GM18499 (cell line): ENCODE results near the gene DNAH6.

ENCODE experiments used
- ATAC-seq: cut with Tn5 transposase; IDR thresholded peaks from one replicate; pipeline ENCODE4 v1.9.1; 2021; ENCODE audit warnings: moderate number of reproducible peaks; ENCODE audit not compliant: insufficient read depth, unreplicated experiment

The DNAH6 gene

DNA sequence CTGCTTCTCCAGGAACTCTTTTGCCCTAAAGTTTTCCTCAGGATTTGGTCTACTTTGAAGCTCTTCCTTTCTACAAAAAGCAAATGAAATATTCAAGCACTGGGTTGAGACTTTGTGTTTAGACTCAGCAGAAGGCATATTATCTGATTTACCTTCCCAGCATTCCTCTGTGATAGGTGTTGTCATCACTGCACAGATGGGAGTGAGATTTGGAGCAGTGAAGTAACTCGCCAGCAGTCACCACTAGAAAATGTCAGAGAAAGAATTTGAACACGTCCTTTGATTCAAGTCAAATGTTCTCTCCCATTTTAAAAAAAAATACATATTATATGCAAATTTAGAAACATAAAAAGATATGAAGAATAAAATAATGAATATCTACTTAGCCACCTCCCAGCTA lies 112.2 kb downstream of the DNAH6 start:
- no peak for ATAC-seq

DNA sequence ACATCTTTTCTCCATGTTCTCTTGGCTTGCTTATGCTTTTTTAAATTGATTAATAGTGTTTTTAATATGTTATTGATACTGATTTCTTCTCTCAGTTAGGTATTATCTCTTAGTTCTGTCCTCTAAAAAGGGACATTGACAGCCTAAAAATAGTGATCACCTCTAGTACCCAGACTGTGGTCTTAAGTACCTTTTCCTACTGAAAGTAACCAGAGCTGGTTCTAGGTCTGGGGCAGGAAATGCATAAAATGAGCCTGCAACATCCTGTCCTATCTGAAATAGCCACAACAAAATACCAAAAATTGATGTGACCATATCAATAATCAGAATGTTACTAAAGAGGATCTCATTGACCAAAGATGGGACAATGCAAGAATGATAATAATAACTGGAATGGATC lies 113.3 kb downstream of the DNAH6 start:
- ATAC-seq, result no peak

DNA sequence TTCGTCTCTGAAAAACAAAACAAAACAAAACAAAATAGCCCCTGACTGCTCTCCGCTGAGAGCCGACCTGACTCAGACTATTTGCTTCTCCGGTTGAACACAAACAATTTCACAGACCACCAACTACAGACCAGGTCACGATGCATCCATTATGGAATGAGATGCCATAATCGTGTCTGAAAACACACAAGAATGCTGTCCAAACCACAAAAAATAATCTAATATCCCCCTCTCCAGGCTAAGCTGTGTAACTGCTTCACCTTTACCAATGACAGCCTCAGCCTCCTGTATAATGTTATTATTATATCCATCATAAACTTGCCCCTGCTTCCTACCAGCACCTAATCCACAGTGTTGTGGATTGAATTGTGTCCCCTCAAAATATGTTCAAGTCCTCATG lies 114.7 kb downstream of the DNAH6 start:
- no peak for ATAC-seq

DNA sequence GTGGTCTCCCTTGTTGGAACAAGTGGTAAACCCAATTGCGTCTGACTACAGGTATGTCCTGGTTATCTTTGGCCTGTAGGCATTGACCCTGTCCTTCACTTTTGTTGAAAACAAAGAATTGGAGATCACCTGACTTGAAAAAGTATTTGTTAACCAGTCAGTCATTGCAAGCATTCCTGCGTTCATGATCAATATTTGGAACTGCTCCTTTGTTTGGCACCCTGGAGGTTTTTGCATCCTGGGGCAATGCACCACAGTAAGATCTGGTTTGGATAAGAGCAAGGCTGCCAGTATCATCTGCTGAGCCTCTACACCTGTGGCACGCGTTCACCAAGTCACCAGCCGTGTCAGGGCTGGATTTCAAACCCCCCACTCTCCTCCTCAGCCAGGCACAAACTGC lies 115.7 kb downstream of the DNAH6 start:
- no peak for ATAC-seq

DNA sequence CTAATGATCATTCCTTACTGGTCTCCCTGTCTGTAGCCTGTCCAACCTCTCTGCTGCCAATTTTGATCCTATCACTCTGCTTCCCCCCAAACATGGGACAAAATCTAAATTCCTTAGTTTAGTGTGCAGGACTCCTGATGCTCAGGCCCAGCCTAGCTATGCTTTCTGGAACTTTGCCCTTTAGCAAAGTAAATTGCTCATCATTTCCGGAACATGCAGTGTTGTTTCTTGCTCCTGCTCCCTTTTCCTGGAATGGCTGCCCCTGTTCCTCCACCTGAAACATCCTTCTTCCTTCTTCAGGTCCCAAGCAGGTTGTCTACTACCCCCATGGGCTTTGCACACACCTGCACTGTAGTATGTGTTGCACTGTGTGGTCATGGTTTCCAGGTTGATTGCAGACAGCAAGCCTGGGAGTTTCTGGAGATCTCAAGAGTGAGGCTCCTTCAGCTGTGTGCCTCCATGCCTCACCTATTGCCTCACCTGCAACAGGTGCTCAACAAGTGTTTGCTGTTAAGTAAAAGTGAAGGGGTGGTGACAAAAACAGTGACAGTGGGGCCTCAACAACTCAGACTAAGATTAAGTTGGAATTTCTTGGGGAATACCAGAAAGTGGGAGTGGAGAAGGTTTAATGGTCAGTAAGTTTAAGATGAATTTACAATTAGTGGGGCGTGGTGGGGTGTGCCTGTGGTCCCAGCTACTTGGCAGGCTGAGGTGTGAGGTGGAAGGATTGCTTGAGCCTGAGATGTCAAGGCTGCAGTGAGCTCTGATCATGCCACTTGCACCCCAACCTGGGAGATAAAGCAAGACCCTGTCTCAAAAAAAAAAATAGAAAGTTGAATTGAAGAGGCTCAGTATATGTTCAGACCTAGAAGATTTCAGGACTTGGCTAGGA lies 120.0 kb downstream of the DNAH6 start:
- ATAC-seq, result no peak

DNA sequence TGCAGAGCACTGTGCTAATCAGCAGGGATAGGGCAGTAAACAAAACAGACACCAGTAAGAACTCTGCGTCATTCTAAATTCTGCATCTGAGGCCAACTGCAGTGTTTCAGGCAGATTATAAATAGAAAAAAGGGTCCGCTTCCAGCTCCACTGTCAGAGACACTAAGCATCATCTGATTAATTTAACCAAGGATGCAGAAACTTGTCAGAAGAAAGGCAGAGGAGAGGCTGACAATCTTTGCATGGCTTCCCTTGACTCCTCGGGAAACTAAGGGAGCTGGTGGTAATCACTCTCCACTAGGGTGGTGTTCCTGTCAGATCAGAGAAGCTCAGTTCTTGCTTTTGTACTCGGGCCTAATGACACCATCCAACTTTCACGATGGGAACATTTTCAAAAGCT lies 123.5 kb downstream of the DNAH6 start:
- ATAC-seq, result no peak

DNA sequence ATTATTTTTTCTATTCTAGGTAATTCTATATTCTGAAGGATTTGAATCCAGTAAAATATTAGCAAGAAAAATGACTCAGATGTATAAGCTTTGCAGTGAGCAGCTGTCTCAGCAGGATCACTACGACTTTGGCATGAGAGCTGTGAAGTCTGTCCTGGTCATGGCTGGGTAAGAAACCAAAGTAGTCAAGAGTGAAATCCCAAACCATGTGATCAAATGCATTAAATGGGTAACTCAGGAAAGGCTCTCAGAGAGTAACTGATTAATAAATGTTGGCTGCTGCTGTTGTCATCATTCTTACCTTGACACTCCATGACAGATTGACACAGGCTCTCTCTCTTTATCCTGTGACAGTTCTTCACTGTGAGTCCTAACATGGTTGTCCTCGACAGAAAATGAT lies 124.1 kb downstream of the DNAH6 start:
- ATAC-seq, result no peak

DNA sequence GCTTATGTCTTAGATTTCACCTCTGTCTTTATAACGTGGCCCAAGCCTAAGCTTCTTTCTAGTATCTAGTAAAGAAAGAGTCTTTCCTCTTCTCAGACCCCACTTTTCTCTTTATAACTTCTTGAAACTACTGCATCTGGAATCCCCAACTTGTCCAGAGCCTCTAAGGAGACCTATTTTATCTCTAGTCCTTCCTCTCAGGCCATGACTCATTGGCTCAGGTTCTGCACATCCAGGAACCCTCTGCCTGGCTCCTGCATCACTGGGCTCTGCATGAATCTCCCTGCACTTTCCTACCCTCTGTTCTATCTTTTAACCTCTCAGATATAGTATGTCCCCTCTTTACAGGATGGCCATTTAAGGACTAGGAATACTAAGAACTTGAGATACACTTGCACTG lies 124.7 kb downstream of the DNAH6 start:
- no peak for ATAC-seq

DNA sequence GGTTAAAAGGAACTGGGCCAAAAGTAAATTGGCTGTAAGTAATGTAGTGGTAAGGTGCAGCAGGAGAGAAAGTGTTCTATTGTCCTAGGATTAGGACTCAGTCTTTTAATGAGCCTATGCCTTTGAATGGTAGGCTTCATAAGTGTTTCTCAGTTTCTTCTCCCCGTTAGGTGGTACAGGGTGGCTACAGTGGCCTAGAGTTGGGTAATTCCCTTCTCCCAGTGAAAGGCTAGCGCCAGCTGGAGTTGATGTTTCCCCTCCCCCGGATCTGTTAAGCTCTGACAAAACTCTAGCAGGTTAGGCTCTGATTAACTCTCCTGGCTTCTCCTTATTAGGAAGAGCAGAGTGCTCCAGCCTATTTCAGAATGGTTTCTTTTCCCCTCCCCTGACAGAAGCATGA lies 127.7 kb downstream of the DNAH6 start:
- no peak for ATAC-seq

DNA sequence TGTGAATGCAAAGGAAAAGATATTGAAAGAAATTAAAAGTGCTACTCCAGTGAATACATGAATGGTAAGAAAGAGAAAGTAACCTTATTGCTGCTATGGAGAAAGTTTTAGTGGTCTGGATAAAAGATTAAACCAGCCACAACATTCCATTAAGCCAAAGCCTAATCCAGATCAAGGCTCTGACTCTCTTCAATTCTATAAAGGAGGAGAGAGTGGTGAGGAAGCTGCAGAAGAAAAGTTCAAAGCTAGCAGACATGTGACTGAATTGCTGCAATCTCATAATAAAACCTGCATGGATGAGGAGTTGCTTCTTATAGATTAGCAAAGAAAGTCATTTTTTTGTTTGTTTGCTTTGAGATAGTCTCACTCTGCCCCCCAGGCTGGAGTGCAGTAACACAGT lies 130.2 kb downstream of the DNAH6 start:
- no peak for ATAC-seq

DNA sequence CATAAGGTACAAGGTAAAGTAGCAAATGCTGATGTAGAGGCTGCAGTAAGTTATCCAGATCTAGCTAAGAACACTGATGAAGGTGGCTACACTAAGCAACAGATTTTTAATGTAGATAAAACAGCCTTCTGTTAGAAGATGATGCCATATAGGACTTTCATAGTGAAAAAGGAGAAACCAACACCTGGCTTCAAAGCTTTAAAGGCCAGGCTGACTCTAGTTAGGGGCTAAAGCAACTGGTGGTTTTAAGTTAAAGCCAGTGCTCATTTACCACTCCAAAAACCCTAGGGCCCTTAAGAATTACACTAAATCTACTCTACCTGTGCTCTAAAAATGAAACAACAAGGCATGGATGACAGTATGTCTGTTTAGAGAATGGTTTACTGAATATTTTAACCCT lies 131.0 kb downstream of the DNAH6 start:
- no peak for ATAC-seq

DNA sequence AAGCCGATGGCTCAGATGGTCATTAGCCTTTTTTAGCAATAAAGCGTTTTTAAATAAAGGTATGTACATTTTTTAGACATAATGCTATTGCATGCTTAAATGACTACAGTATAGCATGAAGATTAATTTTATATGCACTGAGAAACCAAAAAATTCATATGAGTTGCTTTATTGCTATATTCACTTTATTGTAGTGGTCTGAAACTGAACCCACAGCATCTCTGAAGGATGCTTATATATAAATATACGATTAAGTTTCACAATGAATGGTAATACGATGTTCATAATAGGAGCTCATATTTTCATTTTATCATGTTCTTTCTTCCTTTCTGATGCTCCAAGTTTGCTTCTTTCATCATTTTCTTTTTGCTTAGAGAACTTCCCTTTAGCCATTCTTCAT lies 132.8 kb downstream of the DNAH6 start:
- no peak for ATAC-seq

DNA sequence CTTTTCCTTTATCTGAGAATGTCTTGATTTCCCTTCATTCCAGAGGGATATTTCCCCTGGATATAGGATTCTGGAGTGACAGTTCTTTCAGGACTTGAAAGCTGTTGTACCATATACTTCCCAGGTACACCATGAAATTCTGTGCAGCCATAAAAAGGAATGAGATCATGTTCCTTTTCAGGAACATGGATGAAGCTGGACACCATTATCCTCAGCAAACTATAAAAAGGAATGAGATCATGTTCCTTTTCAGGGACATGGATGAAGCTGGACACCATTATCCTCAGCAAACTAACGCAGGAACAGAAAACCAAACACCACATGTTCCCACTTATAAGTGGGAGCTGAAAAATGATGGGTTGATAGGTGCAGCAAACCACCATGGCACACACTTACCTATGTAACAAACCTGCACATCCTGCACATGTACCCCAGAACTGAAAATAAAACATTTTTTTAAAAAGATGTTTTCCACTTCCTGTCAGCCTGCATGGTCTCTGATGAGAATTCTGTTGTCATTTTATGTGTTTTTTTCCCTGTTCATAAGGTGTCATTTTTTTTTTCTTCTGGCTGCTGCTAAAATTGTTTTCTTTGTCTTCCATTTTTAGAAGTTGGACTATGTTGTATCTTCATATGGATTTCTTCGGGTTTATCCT lies 133.3 kb downstream of the DNAH6 start:
- no peak for ATAC-seq

DNA sequence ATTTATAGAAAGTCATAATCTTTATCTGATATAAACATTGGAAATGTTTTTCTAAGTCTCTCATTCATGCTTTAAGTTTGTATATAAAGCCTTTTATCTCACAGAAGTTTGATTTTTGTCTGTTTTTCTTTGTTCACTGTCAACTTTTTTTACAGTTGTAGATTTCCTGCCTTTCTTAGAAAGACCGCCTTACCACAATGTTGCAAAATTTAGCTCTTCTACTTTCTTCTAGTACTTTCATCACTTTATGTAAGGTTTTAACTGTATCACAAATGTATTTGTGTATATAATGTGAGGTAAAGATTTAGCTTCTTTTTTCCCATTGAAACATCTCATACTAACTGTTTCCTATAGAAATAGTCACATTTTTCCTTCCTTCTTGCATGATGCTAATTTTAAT lies 136.1 kb downstream of the DNAH6 start:
- ATAC-seq, result no peak

DNA sequence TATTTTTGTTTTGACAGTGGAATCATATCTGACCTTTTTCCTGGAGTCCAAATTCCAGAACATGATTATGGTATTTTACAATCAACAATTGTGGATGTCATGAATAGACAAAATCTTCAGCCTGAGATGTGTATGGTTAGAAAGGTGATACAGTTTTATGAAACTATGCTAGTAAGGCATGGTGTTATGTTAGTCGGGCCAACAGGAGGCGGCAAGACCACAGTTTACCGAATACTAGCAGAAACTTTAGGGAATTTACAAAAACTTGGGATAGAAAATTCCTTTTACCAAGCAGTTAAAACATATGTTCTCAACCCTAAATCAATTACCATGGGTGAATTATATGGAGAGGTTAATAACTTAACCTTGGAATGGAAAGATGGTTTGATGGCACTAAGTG lies 137.0 kb downstream of the DNAH6 start:
- ATAC-seq, result no peak

DNA sequence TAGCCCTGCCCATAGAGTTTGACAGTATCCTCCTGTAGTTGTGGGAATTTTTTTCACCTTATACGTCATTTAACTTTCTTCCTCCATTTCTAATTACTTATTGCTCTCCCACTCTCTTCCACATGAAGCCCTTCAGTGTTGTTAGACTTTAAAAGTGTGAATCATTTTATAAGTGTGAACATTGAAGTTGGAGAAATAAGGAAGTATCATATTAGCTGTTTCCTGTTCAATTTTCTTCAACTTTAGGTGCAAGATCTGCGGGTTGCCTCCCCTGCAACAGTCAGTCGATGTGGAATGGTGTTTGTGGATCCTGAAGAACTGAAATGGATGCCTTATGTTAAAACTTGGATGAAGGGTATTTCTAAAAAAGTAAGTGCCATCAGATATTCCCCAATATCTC lies 138.1 kb downstream of the DNAH6 start:
- no peak for ATAC-seq

DNA sequence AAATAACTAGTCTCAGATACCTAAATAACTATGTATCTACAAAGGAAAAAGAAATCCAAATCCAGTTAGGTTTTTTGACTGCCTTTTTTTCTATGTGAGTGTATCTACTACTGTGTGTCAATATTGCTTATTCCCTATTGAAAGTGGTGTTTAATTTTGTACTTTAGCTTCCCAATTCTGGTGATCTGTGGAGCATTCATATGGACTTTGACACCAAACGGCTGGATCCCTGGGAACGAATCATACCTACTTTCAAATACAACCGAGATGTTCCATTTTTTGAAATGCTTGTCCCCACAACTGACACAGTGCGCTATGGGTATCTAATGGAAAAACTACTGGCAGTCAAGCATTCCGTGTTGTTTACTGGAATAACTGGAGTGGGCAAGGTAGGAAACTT lies 152.8 kb downstream of the DNAH6 start:
- ATAC-seq, result no peak

DNA sequence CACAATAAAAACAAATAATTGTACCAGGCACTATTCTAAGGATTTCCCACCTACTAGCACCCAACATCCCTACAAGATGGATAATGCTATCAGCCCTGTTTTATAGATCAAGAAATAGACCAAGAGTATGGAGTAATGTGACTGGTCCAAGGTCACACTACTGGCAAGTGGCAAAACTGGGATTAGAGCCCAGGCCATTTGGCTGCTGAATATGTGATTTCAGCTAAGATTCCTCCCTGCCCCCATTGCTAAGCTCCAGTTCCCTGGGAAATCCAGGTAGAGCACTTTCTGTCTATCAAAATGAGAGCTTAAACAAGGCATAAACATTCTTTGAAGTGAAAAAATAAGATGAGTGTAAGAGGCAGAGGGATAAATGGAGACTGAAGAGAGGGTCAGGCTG lies 157.8 kb downstream of the DNAH6 start:
- ATAC-seq, result no peak

DNA sequence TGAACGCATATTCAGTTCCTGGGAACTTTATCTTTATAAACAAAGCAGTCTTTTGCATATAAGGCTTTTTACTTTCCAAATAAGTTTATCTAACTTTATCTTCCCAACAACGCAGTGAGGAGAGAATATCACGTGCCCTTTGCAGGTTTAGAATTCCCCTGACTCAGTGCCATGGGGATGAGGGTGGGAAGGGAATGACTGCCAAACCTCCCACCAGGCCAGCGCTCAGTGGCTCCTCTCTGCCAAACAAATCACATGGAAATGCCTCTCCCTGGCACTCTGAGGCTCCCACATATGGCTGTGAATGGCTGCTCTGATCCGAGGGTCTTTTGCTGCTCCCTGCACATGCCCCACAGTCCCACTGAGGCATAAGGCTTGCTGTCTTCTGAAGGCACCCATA lies 158.3 kb downstream of the DNAH6 start:
- no peak for ATAC-seq

DNA sequence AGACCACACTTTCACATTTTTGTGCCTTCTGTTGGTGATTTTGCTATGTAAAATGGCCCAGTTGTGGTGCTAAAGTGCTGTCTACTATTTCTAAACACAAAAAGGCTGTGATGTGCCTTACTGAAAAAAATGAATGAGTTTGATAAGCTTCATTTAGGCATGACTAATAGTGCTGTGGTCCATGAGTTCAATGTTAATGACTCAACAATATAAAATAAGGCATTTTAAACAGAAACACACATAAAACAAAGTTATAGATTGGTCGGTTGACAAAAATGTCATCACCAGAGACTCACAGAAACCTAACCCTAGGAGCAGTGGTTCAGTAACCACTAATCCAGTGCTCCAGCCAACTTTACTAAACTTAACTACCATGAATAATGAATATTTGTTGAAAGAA lies 160.0 kb downstream of the DNAH6 start:
- no peak for ATAC-seq

DNA sequence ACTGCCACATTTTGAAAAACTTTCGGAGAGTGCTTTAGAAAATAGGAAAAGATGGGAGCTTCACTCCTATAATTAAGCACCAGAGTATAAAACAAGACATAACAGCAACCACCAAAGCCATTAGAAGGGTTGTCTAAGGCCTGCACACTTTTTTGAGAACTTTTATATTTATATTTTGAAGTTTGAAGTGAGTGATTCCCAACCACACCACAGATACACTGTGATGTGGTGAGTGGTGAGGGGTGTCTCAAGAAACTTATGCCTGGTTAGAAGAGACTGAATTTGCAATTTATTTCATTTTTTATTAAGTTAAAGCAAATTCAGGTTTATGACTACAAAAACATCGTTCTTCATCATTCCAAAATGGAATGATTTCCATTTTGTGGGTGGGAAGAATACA lies 161.9 kb downstream of the DNAH6 start:
- ATAC-seq, result no peak
